Stimulated activated CD4-positive, alpha-beta T cell treated with anti-CD3 and anti-CD28 coated beads, Interleukin-2, amount 100 ng/mL, for 24 hours (primary cell): Measurements from ENCODE around the gene KRTAP10-2.

ENCODE experiments used
- DNase-seq, 2 donors: peaks; one replicate each; pipeline ENCODE4 v3.0.0-alpha.2; 2020

KRTAP10-2 gene

GRCh38 chr21:44537930-44538911, 13.1 kb downstream of the KRTAP10-2 start:
- no peak for DNase-seq

- no peak for DNase-seq
Observed at GRCh38 chr21:44535963-44536362, 15.3 kb downstream of the KRTAP10-2 start.

GRCh38 chr21:44534688-44535087, 16.6 kb downstream of the KRTAP10-2 start:
- DNase-seq: no peak

- no peak for DNase-seq
Observed at GRCh38 chr21:44533891-44534627, 17.2 kb downstream of the KRTAP10-2 start.

- no peak for DNase-seq
Observed at GRCh38 chr21:44533121-44533890, 18.0 kb downstream of the KRTAP10-2 start.

GRCh38 chr21:44532712-44533111, 18.6 kb downstream of the KRTAP10-2 start:
- no peak for DNase-seq

- DNase-seq: no peak
Observed at GRCh38 chr21:44531606-44532564, 19.4 kb downstream of the KRTAP10-2 start.

GRCh38 chr21:44530903-44531605, 20.3 kb downstream of the KRTAP10-2 start:
- no peak for DNase-seq

GRCh38 chr21:44530221-44530902, 20.9 kb downstream of the KRTAP10-2 start:
- no peak for DNase-seq

- no peak for DNase-seq
Observed at GRCh38 chr21:44529503-44530125, 21.7 kb downstream of the KRTAP10-2 start.

- no peak for DNase-seq
Observed at GRCh38 chr21:44529011-44529421, 22.3 kb downstream of the KRTAP10-2 start.

GRCh38 chr21:44528634-44528995, 22.7 kb downstream of the KRTAP10-2 start:
- no peak for DNase-seq

- DNase-seq: no peak
Observed at GRCh38 chr21:44527983-44528633, 23.2 kb downstream of the KRTAP10-2 start.

GRCh38 chr21:44527156-44527982, 23.9 kb downstream of the KRTAP10-2 start:
- no peak for DNase-seq

GRCh38 chr21:44526096-44526997, 25.0 kb downstream of the KRTAP10-2 start:
- no peak for DNase-seq

GRCh38 chr21:44525391-44526095, 25.8 kb downstream of the KRTAP10-2 start:
- no peak for DNase-seq
